ENCODE measurements around the gene CCM2L. TPM values are rescaled to one million over a fixed set of nuclear protein-coding genes. Genes with fewer than 3 reads are reported as not detected.

CCM2L gene
- total RNA-seq: 1 to 10 TPM; 1.4 to 9.5 (median 2.6) TPM
- 1 to 10 TPM; 8.9 to 9.9 TPM for polyA plus RNA-seq
- long read RNA-seq, donor 1: 0 reads
- long read RNA-seq, donor 2, partial matches to known transcripts: 0 of 2 reads
- long read RNA-seq, donor 2, other reads (novel, unspliced or antisense): 0 of 2 reads
- long read RNA-seq, donor 3, partial matches to known transcripts: 1 of 5 reads
- long read RNA-seq, donor 3, other reads (novel, unspliced or antisense): 1 of 5 reads

- intact Hi-C loops (cut with DNase I): no loop called here
- Histone ChIP-seq H3K9me3 (no peaks in the 10 kb centered on the region), H3K4me1 (ENCODE audit: insufficient read depth) (no peaks in the 10 kb centered on the region), H3K4me3 (no peak within 1 kb of the TSS), H3K36me3 (no peaks in the 10 kb centered on the region), H3K27me3 (no peaks in the 10 kb centered on the region), H3K27ac (no peak within 1 kb of the TSS)
- 21 to 37% (median 24%) methylated on average over 2 of the region's 2 CpGs for WGBS, 3 donors
- no peak for DNase-seq
- no peak for TF ChIP-seq POLR2A (IDR thresholded peaks at IDR 0.05)
- no peak for TF ChIP-seq CTCF (IDR thresholded peaks at IDR 0.05)
- no peak for TF ChIP-seq EP300 (IDR thresholded peaks at IDR 0.05)
Observed at GRCh38 chr20:32010101-32010500, at the start of gene CCM2L. Gene CCM2L (plus strand): TSS chr20:32010438. CDS start chr20:32010455, 17 bp downstream.

- H3K27me3 ChIP-seq: no peaks in the 10 kb centered on the region
- 24 to 30% (median 27%) methylated on average over 2 of the region's 2 CpGs for WGBS, 3 donors
- H3K9me3 ChIP-seq: no peaks in the 10 kb centered on the region
- DNase-seq: no peak
- H3K27ac ChIP-seq: no peak overlapping the region
- no peaks in the 10 kb centered on the region for H3K4me1 ChIP-seq (ENCODE audit: insufficient read depth)
- intact Hi-C loops (cut with DNase I): no loop called here
- TF ChIP-seq EP300 (IDR thresholded peaks at IDR 0.05) (no peak), POLR2A (IDR thresholded peaks at IDR 0.05) (no peak), CTCF (IDR thresholded peaks at IDR 0.05) (no peak)
- no peak overlapping the region for H3K4me3 ChIP-seq
- H3K36me3 ChIP-seq: no peaks in the 10 kb centered on the region
Observed at GRCh38 chr20:31962761-31963160, 47.5 kb upstream of the CCM2L start.

GRCh38 chr20:31963889-31964288 lies 46.3 kb upstream of the CCM2L start:
- 64 to 72% (median 70%) methylated on average over 6 of the region's 6 CpGs for WGBS, 3 donors
- Histone ChIP-seq H3K9me3 (no peaks in the 10 kb centered on the region), H3K4me3 (no peak overlapping the region), H3K27me3 (no peaks in the 10 kb centered on the region), H3K27ac (no peak overlapping the region), H3K36me3 (no peaks in the 10 kb centered on the region), H3K4me1 (ENCODE audit: insufficient read depth) (no peaks in the 10 kb centered on the region)
- DNase-seq: no peak
- intact Hi-C loops (cut with DNase I): no loop called here
- TF ChIP-seq CTCF (IDR thresholded peaks at IDR 0.05) (no peak), EP300 (IDR thresholded peaks at IDR 0.05) (no peak), POLR2A (IDR thresholded peaks at IDR 0.05) (no peak)

GRCh38 chr20:31966991-31967655 lies 43.1 kb upstream of the CCM2L start:
- DNase-seq: no peak
- Histone ChIP-seq H3K36me3 (no peaks in the 10 kb centered on the region), H3K27ac (no peak overlapping the region), H3K4me1 (ENCODE audit: insufficient read depth) (no peaks in the 10 kb centered on the region), H3K4me3 (no peak overlapping the region), H3K9me3 (no peaks in the 10 kb centered on the region), H3K27me3 (no peaks in the 10 kb centered on the region)
- intact Hi-C loops (cut with DNase I): no loop called here
- TF ChIP-seq CTCF (IDR thresholded peaks at IDR 0.05) (no peak), EP300 (IDR thresholded peaks at IDR 0.05) (no peak), POLR2A (IDR thresholded peaks at IDR 0.05) (no peak)
- WGBS, 3 donors: 8% methylated on average over 5 of the region's 5 CpGs
